Measurements from ENCODE around the gene CPM.

Gene CPM

GRCh38 chr12:68903511-68903910, 29.5 kb downstream of the CPM start:
- DNase-seq, result no peak

- DNase-seq, result no peak
These were observed 31.4 kb downstream of the CPM start for GRCh38 chr12:68901551-68901950.

- no peak for DNase-seq
These were observed 31.8 kb downstream of the CPM start for GRCh38 chr12:68901145-68901544.

GRCh38 chr12:68900241-68900640, 32.7 kb downstream of the CPM start:
- DNase-seq, result no peak

GRCh38 chr12:68899251-68899771, 33.7 kb downstream of the CPM start:
- DNase-seq, result no peak

- no peak for DNase-seq
These were observed 36.0 kb downstream of the CPM start for GRCh38 chr12:68896881-68897540.

GRCh38 chr12:68894276-68894855, 38.6 kb downstream of the CPM start:
- DNase-seq, result no peak

- DNase-seq, result no peak
These were observed 39.2 kb downstream of the CPM start for GRCh38 chr12:68893741-68894140.

- DNase-seq, result no peak
These were observed 39.8 kb downstream of the CPM start for GRCh38 chr12:68893201-68893600.

- DNase-seq, result no peak
These were observed 41.8 kb downstream of the CPM start for GRCh38 chr12:68891141-68891540.

GRCh38 chr12:68890701-68891113, 42.3 kb downstream of the CPM start:
- no peak for DNase-seq

GRCh38 chr12:68888243-68888642, 44.7 kb downstream of the CPM start:
- DNase-seq, result no peak

- DNase-seq, result no peak
These were observed 45.3 kb downstream of the CPM start for GRCh38 chr12:68887641-68888040.

GRCh38 chr12:68886636-68887572, 46.1 kb downstream of the CPM start:
- no peak for DNase-seq

GRCh38 chr12:68885381-68885780, 47.6 kb downstream of the CPM start:
- no peak for DNase-seq

GRCh38 chr12:68884251-68884650, 48.7 kb downstream of the CPM start:
- no peak for DNase-seq

- DNase-seq, result no peak
These were observed 49.8 kb downstream of the CPM start for GRCh38 chr12:68883151-68883550.

- DNase-seq, result no peak
These were observed 50.6 kb downstream of the CPM start for GRCh38 chr12:68882251-68882964.

GRCh38 chr12:68880660-68881325, 52.2 kb downstream of the CPM start:
- no peak for DNase-seq

- no peak for DNase-seq
These were observed 54.1 kb downstream of the CPM start for GRCh38 chr12:68878846-68879245.

GRCh38 chr12:68878283-68878682, 54.7 kb downstream of the CPM start:
- DNase-seq, result no peak

- no peak for DNase-seq
These were observed 55.4 kb downstream of the CPM start for GRCh38 chr12:68877583-68877982.
